Measurements from ENCODE around the gene LRP1B.

GRCh38 chr2:141508086-141508752, 622.6 kb downstream of the LRP1B start:
- TF ChIP-seq POLR2A (IDR thresholded peaks at IDR 0.05) (no peak), CTCF (IDR thresholded peaks at IDR 0.05) (no peak)

Data from tibial nerve (tissue), 3 donors.